Peyer's patch (tissue), 4 donors: ENCODE data around the gene CTAGE8. TPM values are rescaled to one million over a fixed set of nuclear protein-coding genes. Genes with fewer than 3 reads are reported as not detected.
"Not testable (repeated sequence)": the region's sequence is repeated elsewhere in the genome, so short reads cannot be mapped to it uniquely, and the experiment has no call there.

Experiments used
- DNase-seq, 3 donors: peaks; one replicate each; pipeline ENCODE4 v3.0.0-alpha.2; 2017 to 2019
- H3K27ac ChIP-seq, 4 donors: fragments of 200-600 bp; sonication (generic); one replicate each; pipeline ENCODE4 v1.5.1; 2016 to 2019
- H3K27me3 ChIP-seq, 2 donors: fragments of 200-600 bp; sonication (generic); one replicate each; pipeline ENCODE4 v1.5.1; 2019
- H3K36me3 ChIP-seq, 3 donors: fragments of 200-600 bp; sonication (generic); one replicate each; pipeline ENCODE4 v1.5.1; 2016 to 2019
- H3K4me1 ChIP-seq, 4 donors: fragments of 200-600 bp; sonication (generic); one replicate each; pipeline ENCODE4 v1.5.1; 2016 to 2019
- H3K4me3 ChIP-seq, 4 donors: fragments of 200-600 bp; sonication (generic); 1 replicate in 3 of 4; 2 replicates in 1 of 4; pipeline ENCODE4 v1.5.1; 2016 to 2019; ENCODE audit warnings: mild to moderate bottlenecking in 1 of 4
- H3K9me3 ChIP-seq, 4 donors: fragments of 200-600 bp; sonication (generic); one replicate each; pipeline ENCODE4 v1.5.1; 2016 to 2019; ENCODE audit warnings: mild to moderate bottlenecking in 1 of 4
- total RNA-seq, 4 donors: library from RNA; depleted of rRNA; stranded (reverse); fragments of >200 nt; gene quantifications; one replicate each; pipeline ENCODE4 v1.1.0, GENCODE V29; 2016

CTAGE8 gene
- total RNA-seq, 4 donors from 2014 or later = 6.5 to 13.5 (median 10.2) TPM; not detected in 1

DNA sequence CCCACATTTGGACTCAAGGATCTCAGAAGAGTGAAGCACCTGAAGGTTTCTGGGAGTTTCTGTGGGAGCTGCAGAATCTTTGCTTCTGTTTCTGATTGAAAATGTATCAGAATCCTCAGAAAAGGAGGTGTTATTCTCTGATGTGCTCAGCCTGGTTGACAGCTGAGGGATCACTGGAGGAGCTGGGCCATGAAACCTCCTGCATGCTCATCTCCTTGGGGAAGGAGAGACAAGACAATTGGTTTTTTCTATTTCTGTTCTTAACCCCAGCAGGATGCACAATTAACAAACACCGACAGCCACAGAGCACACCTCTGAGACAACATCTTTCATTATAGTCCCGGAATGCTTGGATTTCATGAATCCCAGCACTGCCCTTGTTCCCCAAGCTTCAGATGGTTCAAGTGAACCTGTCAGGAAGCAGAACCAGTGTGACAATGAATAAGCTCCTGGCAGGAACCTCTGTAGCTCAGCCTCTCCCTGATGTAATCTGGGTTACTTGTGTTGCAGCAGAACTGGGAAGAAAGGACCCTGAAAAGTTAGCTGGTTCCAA lies 30.5 kb downstream of the CTAGE8 start:
- H3K27me3 ChIP-seq, H3K36me3 ChIP-seq, H3K4me3 ChIP-seq, H3K9me3 ChIP-seq, H3K27ac ChIP-seq, H3K4me1 ChIP-seq, DNase-seq: not testable (repeated sequence)

DNA sequence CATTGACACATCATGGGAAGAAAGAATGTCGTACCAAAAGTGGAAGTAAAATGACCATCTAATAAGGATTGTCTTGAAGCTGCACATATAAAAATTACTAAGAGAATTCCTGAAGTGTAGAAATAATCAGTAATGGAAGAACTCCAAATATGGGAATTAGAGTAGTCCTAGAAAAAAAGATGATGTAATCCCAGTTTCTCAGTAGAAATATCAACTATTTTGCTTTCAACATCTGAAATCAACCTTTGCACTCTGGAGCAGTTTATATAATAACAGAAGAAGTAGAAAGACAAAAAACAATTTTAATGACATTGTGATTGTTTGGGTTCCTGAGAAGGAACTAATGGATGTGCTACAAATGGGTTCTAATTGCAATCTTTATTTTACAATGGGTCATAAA lies 36.0 kb downstream of the CTAGE8 start:
- not testable (repeated sequence) for H3K27ac ChIP-seq, H3K4me3 ChIP-seq, H3K27me3 ChIP-seq, DNase-seq, H3K4me1 ChIP-seq, H3K9me3 ChIP-seq, H3K36me3 ChIP-seq

DNA sequence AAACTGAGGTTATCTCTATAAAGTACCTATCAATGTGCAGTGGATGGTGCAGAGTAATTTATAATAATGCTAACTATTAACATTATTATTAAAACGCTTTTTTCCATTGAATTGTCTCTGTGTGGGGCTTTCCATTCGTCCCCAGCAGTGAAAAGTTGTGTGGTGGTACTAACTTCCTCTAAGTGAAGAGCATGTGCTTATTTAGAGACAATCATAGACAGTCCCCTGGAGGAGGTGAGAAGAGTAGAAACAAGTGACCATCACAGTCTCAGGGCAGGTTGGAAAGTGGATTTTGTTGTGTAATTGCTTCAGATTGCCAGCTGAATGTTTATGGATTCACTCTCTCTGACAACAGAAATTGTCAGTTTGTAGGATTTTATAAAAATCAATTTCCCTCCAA lies 38.1 kb downstream of the CTAGE8 start:
- not testable (repeated sequence) for H3K4me3 ChIP-seq, DNase-seq, H3K27me3 ChIP-seq, H3K36me3 ChIP-seq, H3K27ac ChIP-seq, H3K4me1 ChIP-seq, H3K9me3 ChIP-seq

DNA sequence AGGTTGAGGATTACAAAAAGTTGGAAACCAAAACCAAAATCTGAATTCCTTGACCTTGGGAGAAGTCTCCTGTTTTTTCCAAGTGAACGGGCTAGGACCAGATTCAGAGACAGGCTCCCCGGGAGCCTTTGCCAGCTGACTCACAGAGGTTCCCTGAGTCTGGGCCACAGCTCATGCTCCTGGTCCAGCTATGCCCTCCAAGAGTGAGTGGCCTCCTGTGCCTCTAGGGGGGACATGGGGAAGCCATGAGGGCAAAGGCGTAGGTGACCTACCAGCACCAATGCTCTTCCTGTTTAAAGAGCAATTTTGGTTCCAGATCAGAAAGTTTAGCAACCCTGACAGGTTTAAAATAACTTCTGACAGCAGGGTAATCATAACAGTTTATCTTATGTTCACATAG lies 40.3 kb downstream of the CTAGE8 start:
- not testable (repeated sequence) for H3K4me1 ChIP-seq, DNase-seq, H3K36me3 ChIP-seq, H3K27ac ChIP-seq, H3K27me3 ChIP-seq, H3K4me3 ChIP-seq, H3K9me3 ChIP-seq

DNA sequence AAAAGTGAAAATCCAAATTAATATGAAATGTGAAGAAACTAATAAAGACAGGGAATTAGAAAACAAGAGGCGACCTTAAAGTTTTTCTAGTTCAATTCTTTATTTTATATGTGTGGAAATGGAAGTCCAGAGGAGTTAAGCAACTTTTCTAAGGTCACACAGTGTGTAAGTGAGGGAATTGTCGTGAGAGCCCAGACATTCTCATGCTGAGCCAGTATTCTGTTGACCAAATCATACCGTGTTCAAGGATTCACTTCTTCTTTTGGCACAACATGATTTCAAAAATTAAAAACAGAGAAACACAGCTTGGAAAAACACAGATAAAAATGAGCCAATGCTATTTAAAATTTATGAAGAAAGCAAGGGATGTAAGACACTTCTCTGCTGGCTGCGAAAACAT lies 42.2 kb downstream of the CTAGE8 start:
- not testable (repeated sequence) for DNase-seq, H3K4me3 ChIP-seq, H3K27me3 ChIP-seq, H3K36me3 ChIP-seq, H3K9me3 ChIP-seq, H3K27ac ChIP-seq, H3K4me1 ChIP-seq

DNA sequence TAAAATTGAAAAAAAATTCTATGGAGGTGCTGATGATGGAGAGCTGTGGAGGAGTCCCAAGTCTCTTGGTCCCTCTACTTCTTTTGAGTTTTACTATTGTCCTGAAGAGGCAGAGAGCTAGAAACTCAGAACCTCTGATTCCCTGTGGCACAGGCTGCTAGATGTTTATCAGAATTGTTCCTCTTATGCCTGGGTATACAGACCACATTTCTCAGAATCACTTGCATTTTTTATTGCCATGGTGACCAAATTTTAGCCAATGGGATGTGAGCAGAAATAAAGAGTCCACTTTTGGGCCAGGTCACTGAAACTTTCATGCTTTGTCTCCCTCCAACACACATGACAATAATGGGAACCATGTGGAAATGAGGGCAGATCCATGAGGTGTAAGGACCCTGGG lies 45.4 kb downstream of the CTAGE8 start:
- not testable (repeated sequence) for H3K4me1 ChIP-seq, H3K9me3 ChIP-seq, DNase-seq, H3K27ac ChIP-seq, H3K36me3 ChIP-seq, H3K4me3 ChIP-seq, H3K27me3 ChIP-seq

DNA sequence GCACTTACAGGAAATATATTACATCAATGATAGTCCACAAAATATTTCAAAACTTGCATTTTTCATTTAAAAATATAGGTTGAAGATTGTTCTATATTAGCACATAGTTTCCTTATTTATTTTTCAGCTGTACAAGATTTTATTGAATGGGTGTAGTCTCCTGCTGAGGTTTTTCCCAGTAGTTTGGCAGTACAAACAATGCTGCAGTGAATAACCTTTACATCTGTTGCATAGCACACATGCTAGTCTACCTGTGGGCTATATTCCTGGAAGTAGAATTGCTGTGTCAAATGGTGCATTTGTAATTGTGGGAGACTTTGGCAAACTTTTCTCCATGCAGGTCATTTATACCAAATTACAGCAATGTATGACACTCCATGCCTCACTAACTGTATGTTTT lies 48.6 kb downstream of the CTAGE8 start:
- not testable (repeated sequence) for H3K9me3 ChIP-seq, H3K36me3 ChIP-seq, H3K4me3 ChIP-seq, H3K4me1 ChIP-seq, H3K27ac ChIP-seq, DNase-seq, H3K27me3 ChIP-seq

DNA sequence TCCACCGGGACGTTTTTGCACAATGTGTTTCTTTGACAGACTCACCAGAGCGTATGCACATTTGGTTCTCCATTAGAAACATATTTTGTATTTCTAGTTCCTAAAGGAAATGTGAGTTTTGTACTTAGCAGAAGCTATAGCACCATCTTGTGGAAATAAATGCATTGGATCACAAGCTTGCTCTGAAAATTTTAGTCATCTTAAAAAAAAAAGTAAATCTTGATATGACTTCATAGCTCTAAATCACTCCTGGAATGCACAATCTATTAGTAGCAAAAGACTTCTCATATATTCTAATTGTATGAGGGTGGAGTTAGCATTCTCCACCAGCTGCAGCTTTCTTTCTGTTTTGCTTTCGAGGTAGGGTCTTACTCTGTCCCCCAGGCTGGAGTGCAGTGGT lies 49.9 kb downstream of the CTAGE8 start:
- H3K9me3 ChIP-seq, DNase-seq, H3K36me3 ChIP-seq, H3K27me3 ChIP-seq, H3K4me1 ChIP-seq, H3K27ac ChIP-seq, H3K4me3 ChIP-seq: not testable (repeated sequence)

DNA sequence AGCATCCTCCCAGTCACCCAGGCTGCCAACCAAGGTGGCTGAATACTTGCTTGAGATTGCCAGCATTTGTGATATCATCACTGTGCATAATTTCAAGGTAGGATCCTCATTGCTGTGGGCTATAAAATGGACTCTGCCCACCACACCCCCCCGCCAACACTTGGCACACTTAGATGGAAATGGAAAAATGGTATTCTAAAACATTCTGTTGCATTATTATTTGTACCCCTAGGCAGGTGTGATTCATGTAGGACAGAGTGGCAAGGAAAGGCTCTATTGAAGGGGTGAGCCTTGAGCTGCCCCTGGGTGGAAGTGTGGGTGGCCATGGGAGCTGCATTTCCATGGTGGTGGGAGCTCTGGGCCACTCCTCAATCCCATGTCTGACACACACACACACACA lies 50.5 kb downstream of the CTAGE8 start:
- peak in 1 of 3 donors; percentile 29 for DNase-seq
- H3K36me3 ChIP-seq, H3K4me3 ChIP-seq, H3K4me1 ChIP-seq, H3K27me3 ChIP-seq, H3K9me3 ChIP-seq, H3K27ac ChIP-seq: not testable (repeated sequence)

DNA sequence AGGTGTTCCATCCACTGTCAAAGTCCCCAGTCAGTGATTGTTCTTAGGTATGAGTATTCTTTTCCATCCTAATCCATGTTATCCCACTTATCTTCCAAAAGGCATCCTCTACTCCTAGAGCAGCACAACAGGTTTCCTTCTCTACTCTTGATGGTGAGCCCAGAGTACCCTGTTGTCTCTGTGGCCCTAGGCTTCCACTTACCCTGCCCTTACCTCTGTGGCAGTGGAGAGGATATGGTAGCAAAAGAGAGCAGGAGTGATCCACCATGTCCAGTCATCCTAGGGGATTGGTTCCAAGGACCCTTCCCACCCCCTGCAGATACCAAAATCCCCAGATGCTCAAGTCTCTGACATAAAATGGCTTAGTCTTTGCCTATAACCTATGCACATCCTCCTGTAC lies 51.9 kb downstream of the CTAGE8 start:
- not testable (repeated sequence) for H3K4me1 ChIP-seq, H3K9me3 ChIP-seq, H3K4me3 ChIP-seq, H3K27ac ChIP-seq, DNase-seq, H3K27me3 ChIP-seq, H3K36me3 ChIP-seq

Other genes starting within 250 kb of the CTAGE8 start
- gene OR2A5, start 220.3 kb downstream of the CTAGE8 start, total RNA-seq = not detected
- not detected for gene OR2A25, start 199.5 kb downstream of the CTAGE8 start, total RNA-seq
- gene OR2A12, start 183.0 kb downstream of the CTAGE8 start, total RNA-seq = not detected
- gene OR2A2, start 159.7 kb downstream of the CTAGE8 start, total RNA-seq = not detected
- gene OR2A14, start 146.1 kb downstream of the CTAGE8 start, total RNA-seq = not detected
- gene CTAGE4, start 85.8 kb downstream of the CTAGE8 start, total RNA-seq = 10 to 100 TPM; 13.0 to 33.4 (median 20.3) TPM
- 10 to 100 TPM in 3 of 4 donors, 1 to 10 TPM in 1; 8.3 to 18.9 (median 16.1) TPM for gene ARHGEF35, start 73.5 kb downstream of the CTAGE8 start, total RNA-seq
- not detected for gene OR2A42, start 29.7 kb downstream of the CTAGE8 start, total RNA-seq
- gene OR2A7, start 4.5 kb downstream of the CTAGE8 start, total RNA-seq = 10 to 100 TPM in 3 of 4 donors, not detected in 1; 10.9 to 40.3 (median 34.3) TPM
- gene OR2A1, start 43.1 kb upstream of the CTAGE8 start, total RNA-seq = not detected
- gene ARHGEF5, start 86.1 kb upstream of the CTAGE8 start, total RNA-seq = 10 to 100 TPM; 40.1 to 86.2 (median 66.7) TPM
- gene NOBOX, start 134.4 kb upstream of the CTAGE8 start, total RNA-seq = not detected